Stimulated activated CD4-positive, alpha-beta T cell treated with anti-CD3 and anti-CD28 coated beads, Interleukin-12 subunit alpha, Interleukin-12 subunit beta, amount 100 ng/mL, for 48 hours (primary cell): ENCODE measurements around the gene DOK6.

Experiments used
- DNase-seq, 3 donors: peaks; one replicate each; pipeline ENCODE4 v3.0.0-alpha.2; 2020; ENCODE audit warnings: low read depth in 2 of 3, low spot score in 1 of 3

DOK6 gene

GRCh38 chr18:69734536-69734935 is 333.8 kb downstream of the DOK6 start:
- DNase-seq, result no peak

GRCh38 chr18:69736730-69737129 is 336.0 kb downstream of the DOK6 start:
- DNase-seq, result no peak

GRCh38 chr18:69737851-69738250 is 337.2 kb downstream of the DOK6 start:
- DNase-seq, result no peak

GRCh38 chr18:69747388-69747787 is 346.7 kb downstream of the DOK6 start:
- no peak for DNase-seq

- DNase-seq, result no peak
Measured at GRCh38 chr18:69752737-69753380, 352.2 kb downstream of the DOK6 start.

- DNase-seq, result no peak
Measured at GRCh38 chr18:69754108-69754507, 353.4 kb downstream of the DOK6 start.

GRCh38 chr18:69755041-69755440 is 354.4 kb downstream of the DOK6 start:
- no peak for DNase-seq

GRCh38 chr18:69755856-69756496 is 355.3 kb downstream of the DOK6 start:
- DNase-seq, result no peak

GRCh38 chr18:69757733-69758132 is 357.0 kb downstream of the DOK6 start:
- no peak for DNase-seq

- DNase-seq, result no peak
Measured at GRCh38 chr18:69758458-69758857, 357.8 kb downstream of the DOK6 start.

GRCh38 chr18:69759046-69759445 is 358.4 kb downstream of the DOK6 start:
- DNase-seq, result no peak

GRCh38 chr18:69763002-69763401 is 362.3 kb downstream of the DOK6 start:
- DNase-seq, result no peak

- no peak for DNase-seq
Measured at GRCh38 chr18:69763821-69764220, 363.1 kb downstream of the DOK6 start.

GRCh38 chr18:69770238-69770637 is 369.6 kb downstream of the DOK6 start:
- no peak for DNase-seq

GRCh38 chr18:69774831-69775230 is 374.1 kb downstream of the DOK6 start:
- DNase-seq, result no peak

- DNase-seq, result no peak
Measured at GRCh38 chr18:69777248-69777647, 376.6 kb downstream of the DOK6 start.

GRCh38 chr18:69778680-69779079 is 378.0 kb downstream of the DOK6 start:
- no peak for DNase-seq

GRCh38 chr18:69780851-69781250 is 380.2 kb downstream of the DOK6 start:
- no peak for DNase-seq

GRCh38 chr18:69784815-69785214 is 384.1 kb downstream of the DOK6 start:
- DNase-seq, result no peak

- DNase-seq, result no peak
Measured at GRCh38 chr18:69785466-69785865, 384.8 kb downstream of the DOK6 start.

- no peak for DNase-seq
Measured at GRCh38 chr18:69786427-69786826, 385.7 kb downstream of the DOK6 start.

- DNase-seq, result no peak
Measured at GRCh38 chr18:69787825-69788547, 387.3 kb downstream of the DOK6 start.
